HUES48 (cell line): ENCODE data around the gene DDIT3.

Experiments
- H3K27ac ChIP-seq: one replicate; pipeline ENCODE4 v1.7.0; 2013; ENCODE audit warnings: low read depth, low read length, inconsistent platforms
- H3K27me3 ChIP-seq: 2 replicates; pipeline ENCODE4 v1.6.1; 2013; ENCODE audit warnings: mild to moderate bottlenecking, low read length; ENCODE audit not compliant: control insufficient read depth, insufficient read depth
- H3K36me3 ChIP-seq: 2 replicates; pipeline ENCODE4 v1.6.1; 2013; ENCODE audit warnings: low read length; ENCODE audit not compliant: control insufficient read depth, insufficient read depth
- H3K4me1 ChIP-seq: 2 replicates; pipeline ENCODE4 v1.6.1; 2013; ENCODE audit warnings: mild to moderate bottlenecking, low read length; ENCODE audit not compliant: control insufficient read depth, insufficient read depth
- H3K4me3 ChIP-seq: 2 replicates; pipeline ENCODE4 v1.5.1; 2013; ENCODE audit warnings: mild to moderate bottlenecking, low read depth, low read length
- H3K9ac ChIP-seq: 2 replicates; pipeline ENCODE4 v1.6.1; 2013; ENCODE audit warnings: mild to moderate bottlenecking, low read depth, low read length, moderate library complexity
- H3K9me3 ChIP-seq: 2 replicates; pipeline ENCODE4 v1.6.1; 2013; ENCODE audit warnings: low read length; ENCODE audit not compliant: control insufficient read depth, insufficient read depth

Gene DDIT3

DNA sequence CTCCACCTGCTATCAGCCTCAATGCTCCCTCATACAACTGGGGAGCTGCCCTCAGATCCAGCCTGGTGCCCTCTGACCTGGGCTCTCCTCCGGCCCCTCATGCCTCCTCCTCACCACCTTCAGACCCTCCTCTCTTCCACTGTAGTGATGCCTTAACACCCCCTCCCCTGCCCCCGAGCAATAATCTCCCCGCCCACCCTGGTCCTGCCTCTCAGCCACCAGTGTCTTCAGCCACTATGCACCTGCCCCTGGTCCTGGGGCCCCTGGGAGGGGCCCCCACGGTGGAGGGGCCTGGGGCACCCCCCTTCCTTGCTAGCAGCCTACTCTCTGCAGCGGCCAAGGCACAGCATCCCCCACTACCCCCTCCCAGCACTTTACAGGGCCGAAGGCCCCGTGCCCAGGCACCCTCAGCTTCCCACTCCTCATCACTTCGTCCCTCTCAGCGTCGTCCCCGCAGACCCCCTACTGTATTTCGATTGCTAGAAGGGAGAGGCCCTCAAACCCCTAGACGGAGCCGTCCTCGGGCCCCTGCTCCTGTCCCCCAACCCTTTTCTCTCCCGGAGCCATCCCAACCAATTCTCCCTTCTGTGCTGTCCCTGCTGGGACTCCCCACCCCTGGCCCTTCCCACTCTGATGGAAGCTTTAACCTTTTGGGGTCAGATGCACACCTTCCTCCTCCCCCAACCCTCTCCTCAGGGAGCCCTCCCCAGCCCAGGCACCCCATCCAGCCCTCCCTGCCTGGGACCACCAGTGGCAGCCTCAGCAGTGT lies 5.5 kb upstream of the DDIT3 start:
- no peak overlapping the region for H3K27ac ChIP-seq
- H3K27me3 ChIP-seq, result no peaks in the 10 kb centered on the region
- H3K9me3 ChIP-seq, result no peaks in the 10 kb centered on the region
- no peak overlapping the region for H3K9ac ChIP-seq
- H3K36me3 ChIP-seq, result peaks cover 52% of the 10 kb centered on the region
- H3K4me3 ChIP-seq, result no peak overlapping the region
- peaks cover 15% of the 10 kb centered on the region for H3K4me1 ChIP-seq

DNA sequence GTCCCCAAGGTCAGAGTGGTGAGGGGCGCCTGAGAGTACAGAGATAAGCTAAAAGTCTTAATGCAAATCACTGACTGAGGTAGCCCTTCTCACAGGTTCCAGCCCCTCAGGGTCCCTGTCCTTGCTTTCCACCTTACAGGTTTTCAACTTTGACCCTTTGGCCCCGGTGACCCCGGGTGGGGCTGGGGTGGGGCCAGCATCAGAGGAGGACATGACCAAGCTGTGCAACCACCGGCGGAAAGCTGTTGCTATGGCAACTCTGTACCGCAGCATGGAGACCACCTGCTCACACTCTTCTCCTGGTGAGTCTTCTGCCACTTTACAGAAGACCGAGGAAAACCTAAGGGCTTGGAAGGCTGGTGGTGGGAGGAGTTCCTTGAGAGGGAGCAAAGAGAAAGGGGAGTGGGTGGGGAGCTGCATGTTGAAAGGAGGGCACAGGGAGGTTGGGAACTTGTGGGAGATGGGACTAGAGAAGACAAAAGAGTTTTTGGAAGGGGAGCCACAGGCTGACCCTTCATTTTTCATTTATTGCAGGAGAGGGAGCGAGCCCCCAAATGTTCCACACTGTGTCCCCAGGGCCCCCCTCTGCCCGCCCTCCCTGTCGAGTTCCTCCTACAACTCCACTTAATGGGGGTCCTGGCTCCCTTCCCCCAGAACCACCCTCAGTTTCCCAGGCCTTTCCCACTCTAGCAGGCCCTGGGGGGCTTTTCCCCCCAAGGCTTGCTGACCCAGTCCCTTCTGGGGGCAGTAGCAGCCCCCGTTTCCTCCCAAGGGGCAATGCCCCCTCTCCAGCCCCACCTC lies 4.7 kb upstream of the DDIT3 start:
- Histone ChIP-seq H3K36me3 (peaks cover 44% of the 10 kb centered on the region), H3K9me3 (no peaks in the 10 kb centered on the region), H3K27me3 (no peaks in the 10 kb centered on the region), H3K4me3 (no peak overlapping the region), H3K4me1 (peaks cover 15% of the 10 kb centered on the region), H3K27ac (no peak overlapping the region), H3K9ac (no peak overlapping the region)

GRCh38 chr12:57523706-57524614 lies 3.6 kb upstream of the DDIT3 start:
- H3K27ac ChIP-seq, result peak overlapping the region; percentile 74
- H3K4me3 ChIP-seq, result peak overlapping the region; percentile 74
- peaks cover 40% of the 10 kb centered on the region for H3K36me3 ChIP-seq
- peak overlapping the region; percentile 33; the same call in 1 of the 2 replicates for H3K9ac ChIP-seq
- no peaks in the 10 kb centered on the region for H3K9me3 ChIP-seq
- no peaks in the 10 kb centered on the region for H3K27me3 ChIP-seq
- H3K4me1 ChIP-seq, result peaks cover 20% of the 10 kb centered on the region

DNA sequence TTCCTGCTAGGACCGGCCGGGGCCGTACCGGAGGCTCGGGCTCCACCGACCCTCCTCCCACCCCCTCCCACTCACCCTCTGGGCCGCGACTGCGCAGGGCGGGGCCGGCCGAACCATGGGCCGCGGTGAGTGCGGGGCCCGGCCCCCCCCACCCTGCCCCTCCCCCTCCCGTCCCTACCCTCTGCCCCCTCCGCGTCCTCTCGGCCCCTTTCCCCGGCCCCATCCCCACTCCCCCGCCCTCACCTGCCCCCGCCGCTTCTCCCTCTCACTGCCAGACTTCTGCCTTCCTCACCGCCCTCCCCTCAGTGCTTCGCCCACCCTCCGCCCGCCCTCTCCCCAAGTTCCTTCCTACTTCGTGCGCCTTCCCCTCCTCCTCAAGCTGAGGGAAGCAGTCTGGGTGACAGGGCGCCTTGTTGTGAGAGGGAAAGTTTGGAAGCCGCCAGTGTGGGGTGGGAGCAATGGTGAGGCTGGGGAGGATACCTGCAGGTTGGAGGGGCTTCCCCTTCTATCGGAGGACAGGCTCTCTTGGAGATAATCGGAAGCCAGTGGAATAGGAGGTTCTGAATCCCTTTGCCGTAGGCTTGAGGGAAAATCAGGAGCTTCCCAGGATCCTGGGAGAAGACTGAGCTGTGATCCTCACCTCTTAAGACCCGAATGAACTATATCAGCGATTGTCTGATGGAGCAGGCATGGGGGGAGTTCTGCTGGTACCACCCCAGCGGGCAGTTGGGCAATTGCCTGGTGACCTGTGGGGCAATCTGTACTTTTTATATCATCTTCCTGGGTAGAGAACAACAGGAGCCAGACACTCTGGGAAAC lies 2.8 kb upstream of the DDIT3 start:
- Histone ChIP-seq H3K36me3 (peaks cover 40% of the 10 kb centered on the region), H3K9me3 (no peaks in the 10 kb centered on the region), H3K4me3 (peak overlapping the region; percentile 74), H3K4me1 (peaks cover 20% of the 10 kb centered on the region), H3K27ac (peak overlapping the region; percentile 95), H3K9ac (peak overlapping the region; percentile 33), H3K27me3 (no peaks in the 10 kb centered on the region)

DNA sequence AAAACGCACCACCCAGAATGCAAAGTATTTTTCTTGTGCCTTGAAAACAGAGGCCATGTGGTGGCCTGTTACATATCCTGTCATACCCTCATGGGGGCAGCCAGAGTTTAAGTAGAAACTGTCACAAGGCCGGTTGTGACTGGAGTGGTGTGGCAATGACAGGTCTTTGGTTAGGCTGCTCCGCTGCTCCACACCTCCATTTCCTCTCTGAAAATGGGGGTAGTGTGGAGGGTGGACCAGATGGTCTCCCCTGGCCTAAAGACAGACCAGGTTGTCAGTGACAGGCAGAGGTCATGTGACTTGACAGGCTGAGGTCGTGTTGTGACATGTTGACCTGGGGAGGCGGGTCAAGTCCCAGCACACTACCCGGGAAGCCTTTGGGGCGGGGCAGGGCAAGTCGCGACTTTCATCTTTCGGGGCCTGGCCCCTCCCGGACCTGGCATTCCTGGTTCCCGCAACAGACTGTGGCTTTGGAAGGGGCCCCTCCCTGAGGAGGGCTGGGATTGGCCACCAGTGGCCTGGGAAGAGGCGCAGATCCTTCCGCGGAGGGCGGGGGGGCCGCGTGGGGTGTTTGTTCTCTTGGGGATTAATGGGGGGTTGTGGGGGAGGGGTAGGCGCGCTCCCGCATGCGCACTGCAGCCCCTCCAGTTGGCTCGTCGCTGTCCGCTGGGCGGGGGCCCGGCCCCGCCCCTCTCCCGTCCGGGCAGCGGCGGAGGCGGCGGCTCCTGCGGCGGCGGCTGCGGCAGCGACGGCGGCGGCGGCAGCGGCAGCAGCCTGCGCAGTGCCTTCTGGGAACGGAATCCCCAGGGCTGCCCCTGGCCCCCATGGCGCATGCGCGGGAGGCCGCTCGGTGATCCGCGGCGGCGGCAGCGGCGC lies 1.9 kb upstream of the DDIT3 start, which contains the start of gene MBD6:
Gene MBD6, plus strand, starts transcription at position 814 of the 876 bp plus-strand sequence. CDS start 1,480 bp downstream, outside the sequence.
- H3K27me3 ChIP-seq, result no peaks in the 10 kb centered on the region
- H3K27ac ChIP-seq, result peak within 1 kb of the TSS; percentile 95
- H3K4me1 ChIP-seq, result peaks cover 20% of the 10 kb centered on the region
- H3K36me3 ChIP-seq, result peaks cover 41% of the 10 kb centered on the region
- H3K9me3 ChIP-seq, result no peaks in the 10 kb centered on the region
- peak within 1 kb of the TSS; percentile 33 for H3K9ac ChIP-seq
- peak within 1 kb of the TSS; percentile 74 for H3K4me3 ChIP-seq

DNA sequence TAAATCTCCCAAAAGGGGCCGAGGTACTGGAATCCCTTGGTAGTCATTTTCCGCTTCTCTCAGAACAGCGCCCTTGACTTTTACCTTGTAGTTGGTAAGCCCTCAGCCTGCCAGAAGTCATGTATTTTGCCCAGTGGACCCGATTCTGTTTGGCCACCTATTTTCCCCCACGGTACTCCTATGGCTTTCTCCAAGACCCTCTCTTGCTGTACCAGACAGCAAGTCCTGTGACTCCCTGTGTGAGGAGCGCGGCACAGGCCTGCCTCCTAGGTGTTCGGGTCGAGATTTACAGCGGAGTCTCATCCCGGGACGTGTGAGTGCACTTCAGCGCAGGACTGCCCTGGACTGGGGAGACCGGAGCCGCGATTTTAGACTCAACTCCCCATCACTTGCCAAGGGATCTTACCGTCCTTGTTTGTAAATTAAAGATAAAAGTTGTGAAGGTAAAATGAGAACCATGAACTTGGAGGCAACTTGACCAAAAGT lies 1.3 kb upstream of the DDIT3 start:
- Histone ChIP-seq H3K4me1 (peaks cover 20% of the 10 kb centered on the region), H3K4me3 (peak overlapping the region; percentile 74), H3K9me3 (no peaks in the 10 kb centered on the region), H3K27ac (peak overlapping the region; percentile 95), H3K36me3 (peaks cover 41% of the 10 kb centered on the region), H3K9ac (no peak overlapping the region; the same call in 1 of the 2 replicates), H3K27me3 (no peaks in the 10 kb centered on the region)

DNA sequence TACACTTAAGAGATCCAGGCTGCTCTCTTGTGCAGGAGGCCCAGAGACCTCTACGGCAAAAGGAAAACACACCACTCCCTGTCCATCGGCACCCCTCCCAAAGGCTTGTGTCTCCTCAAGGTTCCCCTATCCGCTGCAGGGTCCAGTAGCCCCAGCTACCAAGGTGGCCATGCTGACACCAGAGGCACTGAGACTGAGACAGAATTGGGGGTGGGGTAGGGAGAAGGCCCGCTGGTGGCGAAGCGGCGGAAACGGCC lies 590 bp downstream of the DDIT3 start:
- Histone ChIP-seq H3K27me3 (no peaks in the 10 kb centered on the region), H3K9me3 (no peaks in the 10 kb centered on the region), H3K4me1 (peaks cover 20% of the 10 kb centered on the region), H3K9ac (peak overlapping the region; percentile 93), H3K27ac (peak overlapping the region; percentile 99), H3K4me3 (peak overlapping the region; percentile 92), H3K36me3 (peaks cover 52% of the 10 kb centered on the region)

DNA sequence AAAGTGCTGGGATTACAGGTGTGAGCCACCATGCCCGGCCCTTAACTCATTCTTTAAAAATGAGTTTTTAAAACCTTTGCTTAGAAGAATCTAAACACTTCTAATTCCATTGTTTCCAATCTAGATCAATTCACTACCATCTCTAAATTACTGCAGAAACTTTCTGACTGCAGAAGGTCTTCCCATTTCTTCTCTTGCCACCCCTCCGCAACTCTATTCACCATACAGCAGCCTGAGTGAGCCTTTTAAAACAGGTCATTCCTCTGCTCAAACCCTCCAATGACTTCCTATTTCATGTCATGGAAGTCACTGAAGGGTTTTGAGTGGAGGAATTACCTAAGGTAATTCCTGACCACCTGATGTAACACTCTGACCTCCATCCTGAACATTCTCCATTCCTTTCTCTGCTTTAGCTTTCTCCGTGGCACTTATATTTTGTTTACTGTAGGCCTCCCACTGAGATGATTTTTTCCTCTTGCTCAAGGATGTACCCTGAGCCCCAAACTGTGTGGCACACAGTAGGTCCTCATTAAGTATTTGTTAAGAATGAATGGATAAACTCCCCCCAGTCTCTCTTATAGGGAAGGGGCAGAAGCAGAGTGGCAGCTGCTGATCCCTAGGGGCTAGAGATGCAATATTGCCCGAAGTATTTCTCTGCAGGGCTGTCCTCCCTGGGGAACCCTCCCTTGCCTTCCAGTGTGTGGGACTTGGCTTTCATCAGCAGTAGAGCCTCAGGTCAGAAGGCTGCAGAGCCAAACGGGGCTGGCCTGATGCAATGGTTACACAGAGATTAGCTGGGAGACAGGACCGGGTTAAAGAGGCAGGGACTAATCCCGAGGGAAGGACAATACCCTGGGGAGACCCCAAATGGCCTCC lies 1.2 kb downstream of the DDIT3 start:
- peak overlapping the region; percentile 99 for H3K27ac ChIP-seq
- H3K9ac ChIP-seq, result peak overlapping the region; percentile 93
- H3K9me3 ChIP-seq, result no peaks in the 10 kb centered on the region
- H3K4me3 ChIP-seq, result peak overlapping the region; percentile 92
- H3K4me1 ChIP-seq, result peaks cover 20% of the 10 kb centered on the region
- peaks cover 52% of the 10 kb centered on the region for H3K36me3 ChIP-seq
- no peaks in the 10 kb centered on the region for H3K27me3 ChIP-seq
